HCT116 (cell line): ENCODE results near the gene ITSN1. TPM values are rescaled to one million over a fixed set of nuclear protein-coding genes. Genes with fewer than 3 reads are reported as not detected.

ENCODE experiments used
- ATAC-seq: fragments of 200-7000 bp; cut with Tn5 transposase; 2 replicates; pipeline ENCODE4 v1.9.1; 2020; ENCODE audit warnings: mild to moderate bottlenecking, moderate library complexity
- BruUV-seq: library from RNA; stranded (reverse); fragments of 400-500 nt; replicated peaks from 2 replicates; lab custom pipeline; 2021; lab: Mats Ljungman, UMichigan
- CTCF ChIA-PET: fragments of 300-600 bp; sonication (Branson Sonifier 250); formaldehyde crosslinking; loops from one replicate; lab custom pipeline; 2021; ENCODE audit warnings: antibody characterized with exemption; lab: Charles Lee
- POLR2A ChIA-PET: fragments of 300-600, 350-600 bp; sonication (Branson Sonifier 250); formaldehyde crosslinking; loops from one replicate; lab custom pipeline; 2021; ENCODE audit warnings: antibody characterized with exemption; lab: Charles Lee
- RAD21 ChIA-PET, 2 experiments: fragments of 300-600 bp; sonication (Branson Sonifier 250); formaldehyde crosslinking; loops; one replicate each; lab custom pipeline; 2023; ENCODE audit warnings: low total read pairs in 2 of 2; ENCODE audit not compliant: uncharacterized antibody in 2 of 2, unreplicated experiment in 2 of 2, low non-redundant PET in 1 of 2; lab: Charles Lee
- DNase-seq: peaks from one replicate; pipeline ENCODE4 v3.0.0-alpha.2; 2010; ENCODE audit warnings: low read depth, low spot score
- H2AFZ ChIP-seq: fragments of 200-600 bp; shearing (Covaris generic), sonication (generic); 2 replicates; pipeline ENCODE4 v1.6.1; 2017; ENCODE audit warnings: low read depth, mixed run types, mixed read lengths, antibody characterized with exemption, low read length; ENCODE audit not compliant: poor library complexity, severe bottlenecking
- H3K27ac ChIP-seq: 2 replicates; pipeline ENCODE4 v1.5.1; 2012; ENCODE audit warnings: low read depth, low read length
- H3K27me3 ChIP-seq: fragments of 200-600 bp; sonication (generic); 2 replicates; pipeline ENCODE4 v1.6.1; 2016; ENCODE audit warnings: mixed run types, low read length, mixed read lengths; ENCODE audit not compliant: insufficient read depth
- H3K36me3 ChIP-seq, 2 experiments: fragments of 200-500 bp in 1 of 2; fragments of 200-600 bp in 1 of 2; sonication (Bioruptor generic) in 1 of 2; sonication (generic) in 1 of 2; 2 replicates each; pipeline versions ENCODE4 v1.5.1 to v1.6.1; 2014 to 2016; ENCODE audit warnings: low read length in 2 of 2, inconsistent platforms in 1 of 2, mixed read lengths in 1 of 2, mixed run types in 1 of 2; ENCODE audit not compliant: insufficient read depth in 2 of 2, control insufficient read depth in 1 of 2
- H3K4me1 ChIP-seq, 2 experiments: fragments of 200-600 bp in 1 of 2; sonication (generic) in 1 of 2; 2 replicates each; pipeline versions ENCODE4 v1.5.1 to v1.6.1; 2012 to 2017; ENCODE audit warnings: low read length in 2 of 2, inconsistent platforms in 1 of 2, mild to moderate bottlenecking in 1 of 2, mixed read lengths in 1 of 2, mixed run types in 1 of 2, moderate library complexity in 1 of 2; ENCODE audit not compliant: insufficient read depth in 2 of 2, control insufficient read depth in 1 of 2
- H3K4me2 ChIP-seq: fragments of 200-600 bp; sonication (generic); 2 replicates; pipeline ENCODE4 v1.6.1; 2017; ENCODE audit warnings: mixed run types, low read length, mixed read lengths
- H3K4me3 ChIP-seq, 2 experiments: fragments of 200-600 bp in 1 of 2; sonication (generic) in 1 of 2; replicated peaks in 1 of 2; 2 replicates each; pipeline ENCODE4 v1.5.1; 2011 to 2016; ENCODE audit warnings: low read length in 2 of 2, control low read depth in 1 of 2, low read depth in 1 of 2, mild to moderate bottlenecking in 1 of 2, mixed read lengths in 1 of 2, mixed run types in 1 of 2
- H3K79me2 ChIP-seq: fragments of 200-600 bp; sonication (generic); 2 replicates; pipeline ENCODE4 v1.6.1; 2017; ENCODE audit warnings: mild to moderate bottlenecking, mixed run types, low read length, moderate library complexity, mixed read lengths; ENCODE audit not compliant: insufficient read depth
- H3K9ac ChIP-seq: fragments of 200-600 bp; sonication (generic); 2 replicates; pipeline ENCODE4 v1.6.1; 2016; ENCODE audit warnings: low read length, mixed read lengths
- H3K9me2 ChIP-seq: fragments of 200-600 bp; sonication (generic), shearing (Covaris generic); 2 replicates; pipeline ENCODE4 v1.6.1; 2017; ENCODE audit warnings: mixed run types, mild to moderate bottlenecking, moderate library complexity; ENCODE audit not compliant: insufficient read depth
- H3K9me3 ChIP-seq, 2 experiments: fragments of 200-500 bp in 1 of 2; fragments of 200-600 bp in 1 of 2; sonication (Bioruptor generic) in 1 of 2; sonication (generic) in 1 of 2; 2 replicates each; pipeline ENCODE4 v1.6.1; 2014 to 2017; ENCODE audit warnings: low read length in 2 of 2, mixed read lengths in 2 of 2, inconsistent platforms in 1 of 2, low read depth in 1 of 2, mild to moderate bottlenecking in 1 of 2, mixed run types in 1 of 2, moderate library complexity in 1 of 2; ENCODE audit not compliant: control insufficient read depth in 1 of 2, insufficient read depth in 1 of 2
- H4K20me1 ChIP-seq: fragments of 200-600 bp; sonication (generic), shearing (Covaris generic); 2 replicates; pipeline ENCODE4 v1.6.1; 2017; ENCODE audit warnings: mixed run types, mild to moderate bottlenecking, moderate library complexity; ENCODE audit not compliant: insufficient read depth
- ATF3 ChIP-seq: IDR thresholded peaks from 2 replicates; pipeline ENCODE4 v1.6.1; 2012
- CEBPB ChIP-seq: IDR thresholded peaks from 2 replicates; pipeline ENCODE4 v1.6.1; 2012; ENCODE audit warnings: low read depth
- REST ChIP-seq: IDR thresholded peaks from 2 replicates; pipeline ENCODE4 v1.6.1; 2012; ENCODE audit warnings: low read depth
- SIN3A ChIP-seq: IDR thresholded peaks from 2 replicates; pipeline ENCODE4 v1.6.1; 2012; ENCODE audit warnings: low read depth
- TCF7L2 ChIP-seq: IDR thresholded peaks from 2 replicates; pipeline ENCODE4 v1.7.0; 2011; ENCODE audit warnings: borderline replicate concordance, inconsistent platforms; ENCODE audit not compliant: insufficient read depth, insufficient read length; ENCODE audit errors: extremely low read depth
- YY1 ChIP-seq: IDR thresholded peaks from 2 replicates; pipeline ENCODE4 v1.6.1; 2011; ENCODE audit warnings: low read length, low read depth, moderate library complexity, mild to moderate bottlenecking; ENCODE audit not compliant: insufficient replicate concordance; ENCODE audit errors: extremely low read depth
- intact Hi-C: fragments of 100-400 bp; cut with micrococcal nuclease; formaldehyde crosslinking; loops from 2 replicates; pipeline ENCODE4 v1.10.0; 2022
- total RNA-seq: library from RNA; stranded (reverse); gene quantifications from one replicate; pipeline ENCODE4 v1.2.1, GENCODE V29; 2021; ENCODE audit not compliant: unreplicated experiment

The ITSN1 gene
- total RNA-seq, 1 experiment from 2014 or later, result 25.8 TPM

- ChIA-PET POLR2A (no interaction called here), RAD21 (no interaction called here), CTCF (no interaction called here)
- ATAC-seq, result no peak
- no peak overlapping the region for H3K9ac ChIP-seq
- H3K36me3 ChIP-seq, result no peaks in the 10 kb centered on the region
- H4K20me1 ChIP-seq, result no peaks in the 10 kb centered on the region
- no peak for DNase-seq
- H3K4me2 ChIP-seq, result no peak overlapping the region
- TF ChIP-seq REST (no peak), YY1 (no peak), SIN3A (no peak), ATF3 (no peak), TCF7L2 (no peak), CEBPB (no peak)
- peaks cover 0 to 7% of the 10 kb centered on the region in 2 experiments; a peak in 3 of 4 replicates for H3K4me1 ChIP-seq
- H3K27me3 ChIP-seq, result no peaks in the 10 kb centered on the region
- no peak overlapping the region for H2AFZ ChIP-seq
- H3K4me3 ChIP-seq, result no peak overlapping the region
- H3K9me3 ChIP-seq, result no peaks in the 10 kb centered on the region
- H3K79me2 ChIP-seq, result no peaks in the 10 kb centered on the region
- no TSS peak for BruUV-seq
- H3K27ac ChIP-seq, result no peak overlapping the region
- intact Hi-C loops, result no loop called here
- no peaks in the 10 kb centered on the region for H3K9me2 ChIP-seq
Observed at GRCh38 chr21:33896691-33897090, 254.4 kb downstream of the ITSN1 start.
